Testis (tissue), 3 donors: ENCODE data around the gene ADARB1. TPM values are rescaled to one million over a fixed set of nuclear protein-coding genes. Genes with fewer than 3 reads are reported as not detected.

Experiments
- DNase-seq: peaks from one replicate; pipeline ENCODE4 v3.0.0-alpha.2; 2019
- H3K27ac ChIP-seq, 2 donors: fragments of 200-600 bp; sonication (generic); one replicate each; pipeline ENCODE4 v1.5.1; 2019
- H3K27me3 ChIP-seq: fragments of 200-600 bp; sonication (generic); one replicate; pipeline ENCODE4 v1.5.1; 2019
- H3K36me3 ChIP-seq: fragments of 200-600 bp; sonication (generic); one replicate; pipeline ENCODE4 v1.5.1; 2017; ENCODE audit warnings: low read depth; ENCODE audit errors: missing control alignments
- H3K4me1 ChIP-seq: fragments of 200-600 bp; sonication (generic); one replicate; pipeline ENCODE4 v1.5.1; 2019
- H3K4me3 ChIP-seq, 2 donors: fragments of 200-600 bp; sonication (generic); one replicate each; pipeline ENCODE4 v1.5.1; 2017 to 2019
- H3K9me3 ChIP-seq: fragments of 200-600 bp; sonication (generic); one replicate; pipeline ENCODE4 v1.5.1; 2017
- POLR2A ChIP-seq: fragments of 450-650 bp; IDR thresholded peaks from one replicate; pipeline ENCODE4 v1.6.1; 2017; ENCODE audit warnings: antibody characterized with exemption, mild to moderate bottlenecking, moderate library complexity
- WGBS, 2 donors: methylation state at CpG; one replicate each; pipeline ENCODE4 v1.1.5; 2018; 5-methylcytosine and 5-hydroxymethylcytosine counted together
- intact Hi-C: fragments of 100-400 bp; cut with DNase I; formaldehyde crosslinking; loops from one replicate; pipeline ENCODE4 v1.15.1; 2023; ENCODE audit warnings: low total_unique reads
- polyA plus RNA-seq: library from polyadenylated mRNA; stranded (reverse); fragments of 350-450 nt; fragmentation: Illumina TruSeq; extraction: RNeasy Lipid Tissue Mini Kit (QIAGEN cat#74804); gene quantifications from one replicate; pipeline ENCODE4 v1.2.3, GENCODE V29; 2014; ENCODE audit warnings: low read depth, low replicate concordance; ENCODE audit not compliant: insufficient read depth
- total RNA-seq, 2 donors: library from RNA; depleted of rRNA; stranded (reverse); fragments of >200 nt; gene quantifications; one replicate each; pipeline ENCODE4 v1.2.3, GENCODE V29; 2016
- TF ChIP-seq, protein P1 (sequence below), 3 experiments: fragments of 450-650 bp in 2 of 3; fragments of 200-600 bp in 1 of 3; sonication (generic) in 1 of 3; IDR thresholded peaks; one replicate each; pipeline ENCODE4 v1.5.1; 2016 to 2019; ENCODE audit warnings: antibody characterized with exemption in 3 of 3, mild to moderate bottlenecking in 2 of 3, moderate library complexity in 1 of 3

ADARB1 gene
- total and polyA plus RNA-seq, 3 donors from 2014 or later: 17.6 to 23.0 (median 17.6) TPM

DNA sequence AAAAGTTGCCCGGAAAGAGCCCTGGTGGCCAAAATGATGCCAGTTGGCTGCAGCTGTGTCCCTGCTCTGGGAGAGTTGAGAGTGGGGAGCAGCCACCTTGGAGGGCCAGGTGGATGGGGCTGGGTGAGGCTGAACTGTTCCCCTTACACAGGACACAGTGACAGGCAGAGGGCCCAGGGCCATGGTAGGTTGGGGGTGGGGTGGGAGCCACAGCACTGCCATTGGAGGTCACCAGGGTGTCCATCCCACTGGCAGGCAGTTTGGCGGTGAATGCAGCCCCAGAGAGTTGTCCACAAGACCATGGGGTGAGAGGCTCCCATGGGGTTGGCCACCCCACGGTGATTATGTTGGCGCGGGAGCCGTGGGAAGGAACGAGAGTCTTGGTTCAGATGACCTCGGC lies 125.7 kb downstream of the ADARB1 start:
- Histone ChIP-seq H3K4me3 (no peak overlapping the region), H3K27me3 (no peaks in the 10 kb centered on the region), H3K9me3 (no peaks in the 10 kb centered on the region), H3K27ac (no peak overlapping the region), H3K4me1 (no peaks in the 10 kb centered on the region), H3K36me3 (no peaks in the 10 kb centered on the region)
- 91 to 97% methylated on average over 8 of the region's 8 CpGs for WGBS, 2 donors
- intact Hi-C loops: no loop called here
- no peak for DNase-seq
- TF ChIP-seq, protein P1, sequence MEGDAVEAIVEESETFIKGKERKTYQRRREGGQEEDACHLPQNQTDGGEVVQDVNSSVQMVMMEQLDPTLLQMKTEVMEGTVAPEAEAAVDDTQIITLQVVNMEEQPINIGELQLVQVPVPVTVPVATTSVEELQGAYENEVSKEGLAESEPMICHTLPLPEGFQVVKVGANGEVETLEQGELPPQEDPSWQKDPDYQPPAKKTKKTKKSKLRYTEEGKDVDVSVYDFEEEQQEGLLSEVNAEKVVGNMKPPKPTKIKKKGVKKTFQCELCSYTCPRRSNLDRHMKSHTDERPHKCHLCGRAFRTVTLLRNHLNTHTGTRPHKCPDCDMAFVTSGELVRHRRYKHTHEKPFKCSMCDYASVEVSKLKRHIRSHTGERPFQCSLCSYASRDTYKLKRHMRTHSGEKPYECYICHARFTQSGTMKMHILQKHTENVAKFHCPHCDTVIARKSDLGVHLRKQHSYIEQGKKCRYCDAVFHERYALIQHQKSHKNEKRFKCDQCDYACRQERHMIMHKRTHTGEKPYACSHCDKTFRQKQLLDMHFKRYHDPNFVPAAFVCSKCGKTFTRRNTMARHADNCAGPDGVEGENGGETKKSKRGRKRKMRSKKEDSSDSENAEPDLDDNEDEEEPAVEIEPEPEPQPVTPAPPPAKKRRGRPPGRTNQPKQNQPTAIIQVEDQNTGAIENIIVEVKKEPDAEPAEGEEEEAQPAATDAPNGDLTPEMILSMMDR (IDR thresholded peaks at IDR 0.05): no peak
- no peak for TF ChIP-seq POLR2A

DNA sequence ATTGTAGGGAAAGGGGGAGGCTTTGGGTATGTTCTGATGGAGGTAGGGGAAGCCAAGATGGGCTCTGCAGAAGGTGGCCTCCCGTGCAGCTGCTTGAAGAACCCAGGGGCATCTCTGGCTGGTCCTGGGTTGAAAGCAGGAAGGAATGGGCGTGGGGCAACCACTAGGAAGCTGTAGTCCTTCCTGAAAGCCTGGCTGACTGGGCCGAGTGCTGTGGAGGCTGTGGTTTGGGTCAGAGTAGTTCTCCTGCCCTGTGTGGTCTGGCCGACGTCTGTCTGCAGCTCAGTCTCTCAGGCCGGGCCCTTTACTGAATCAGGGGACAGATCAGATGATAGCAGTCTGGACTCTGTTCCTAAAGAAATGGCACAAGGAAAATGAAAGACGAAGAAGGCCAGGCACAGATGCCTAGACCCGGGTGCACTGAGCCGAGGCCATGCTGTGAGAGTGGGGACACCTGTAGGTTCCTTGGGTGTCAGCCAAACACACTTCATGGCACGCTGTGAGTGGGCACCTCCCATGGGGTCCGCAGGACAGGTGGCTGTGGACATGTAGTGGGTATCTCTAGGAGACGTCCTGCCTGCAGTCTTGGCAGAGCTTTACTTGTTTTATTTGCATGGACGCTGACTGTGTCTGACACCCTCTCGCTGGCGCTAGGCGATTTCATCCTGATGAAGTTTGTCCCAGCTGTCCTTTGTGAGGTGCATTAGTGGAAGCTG lies 126.4 kb downstream of the ADARB1 start:
- Histone ChIP-seq H3K27ac (no peak overlapping the region), H3K4me3 (no peak overlapping the region), H3K36me3 (no peaks in the 10 kb centered on the region), H3K27me3 (no peaks in the 10 kb centered on the region), H3K4me1 (no peaks in the 10 kb centered on the region), H3K9me3 (no peaks in the 10 kb centered on the region)
- intact Hi-C loops: no loop called here
- 86 to 91% methylated on average over 12 to 16 of the region's 16 CpGs for WGBS, 2 donors
- no peak for DNase-seq
- no peak for TF ChIP-seq POLR2A
- TF ChIP-seq, protein P1 (IDR thresholded peaks at IDR 0.05): no peak

DNA sequence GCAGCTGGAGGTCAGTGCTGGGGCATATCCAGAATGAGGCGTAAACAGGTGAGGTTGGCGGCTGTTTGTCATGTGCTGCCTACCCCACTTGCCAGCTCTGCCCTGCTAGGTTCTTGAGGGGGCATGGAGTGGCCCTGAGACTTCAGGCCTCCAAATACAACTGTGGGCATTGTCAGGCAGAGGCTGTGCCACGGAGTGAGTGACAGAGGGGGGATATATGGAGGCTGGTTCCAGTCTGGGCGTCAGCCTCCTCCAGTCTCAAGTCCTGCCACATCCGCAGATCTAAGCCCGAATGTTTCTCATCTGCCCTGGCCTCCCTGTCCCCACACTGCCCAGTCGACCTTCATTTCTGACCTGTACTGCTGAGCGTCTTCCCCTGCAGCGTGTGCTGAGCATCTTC lies 128.0 kb downstream of the ADARB1 start:
- WGBS, 2 donors: 88 to 90% methylated on average over 9 of the region's 9 CpGs
- Histone ChIP-seq H3K27me3 (no peaks in the 10 kb centered on the region), H3K4me3 (no peak overlapping the region), H3K9me3 (no peaks in the 10 kb centered on the region), H3K4me1 (no peaks in the 10 kb centered on the region), H3K36me3 (no peaks in the 10 kb centered on the region), H3K27ac (no peak overlapping the region)
- DNase-seq: no peak
- intact Hi-C loops: no loop called here
- TF ChIP-seq, protein P1 (IDR thresholded peaks at IDR 0.05): no peak
- no peak for TF ChIP-seq POLR2A

DNA sequence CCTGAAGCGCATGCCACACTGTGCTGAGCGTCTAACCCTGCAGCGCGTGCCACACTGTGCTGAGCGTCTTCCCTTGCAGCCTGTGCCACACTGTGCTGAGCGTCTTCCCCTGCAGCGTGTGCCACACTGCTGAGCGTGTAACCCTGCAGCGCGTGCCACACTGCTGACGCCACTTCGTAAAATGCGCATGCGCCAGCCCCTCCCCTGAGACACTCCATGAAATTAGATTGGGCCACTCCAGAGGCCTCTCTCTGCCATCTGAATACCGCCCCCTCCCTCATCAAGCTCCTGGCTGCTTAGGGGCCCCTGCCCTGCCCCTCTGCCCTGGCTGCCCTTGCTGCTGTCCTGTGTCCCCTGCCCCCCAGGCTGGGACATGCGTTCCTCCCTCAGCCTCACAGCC lies 128.5 kb downstream of the ADARB1 start:
- Histone ChIP-seq H3K27ac (no peak overlapping the region), H3K4me3 (no peak overlapping the region), H3K9me3 (no peaks in the 10 kb centered on the region), H3K36me3 (no peaks in the 10 kb centered on the region), H3K27me3 (no peaks in the 10 kb centered on the region), H3K4me1 (no peaks in the 10 kb centered on the region)
- no peak for DNase-seq
- no peak for TF ChIP-seq POLR2A
- TF ChIP-seq, protein P1 (IDR thresholded peaks at IDR 0.05): no peak
- intact Hi-C loops: no loop called here
- 84 to 87% methylated on average over 16 of the region's 16 CpGs for WGBS, 2 donors

DNA sequence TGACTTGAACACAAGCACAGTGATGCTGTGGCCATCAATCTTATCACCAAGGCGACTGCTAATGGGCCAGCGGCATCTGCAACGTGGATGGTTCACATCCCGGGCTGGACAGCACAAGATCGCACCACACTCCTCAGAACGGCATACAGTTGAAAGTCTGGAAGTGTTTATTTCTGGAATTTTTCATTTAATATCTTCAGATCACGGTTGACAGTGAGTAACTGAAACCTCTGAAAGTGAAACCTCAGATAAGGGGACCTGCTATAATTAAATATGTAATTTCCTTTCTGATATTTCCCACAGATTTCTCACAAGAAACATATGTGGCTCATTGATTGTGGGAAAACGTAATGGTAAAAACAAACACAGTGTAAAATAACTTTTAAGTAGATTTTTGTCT lies 129.6 kb downstream of the ADARB1 start:
- intact Hi-C loops: no loop called here
- DNase-seq: no peak
- Histone ChIP-seq H3K9me3 (no peaks in the 10 kb centered on the region), H3K27ac (no peak overlapping the region), H3K4me1 (no peaks in the 10 kb centered on the region), H3K36me3 (no peaks in the 10 kb centered on the region), H3K27me3 (no peaks in the 10 kb centered on the region), H3K4me3 (no peak overlapping the region)
- 87 to 93% methylated on average over 8 of the region's 8 CpGs for WGBS, 2 donors
- TF ChIP-seq, protein P1 (IDR thresholded peaks at IDR 0.05): no peak
- no peak for TF ChIP-seq POLR2A
